GM12873 (cell line): ENCODE data around the gene BRD1.

ENCODE experiments used
- TF ChIP-seq, protein P1 (sequence below): IDR thresholded peaks from 2 replicates; pipeline ENCODE4 v1.5.1; 2012; ENCODE audit warnings: low read depth, mild to moderate bottlenecking, moderate library complexity, low read length, control low read depth; ENCODE audit not compliant: insufficient read depth; ENCODE audit errors: missing control alignments

The BRD1 gene

GRCh38 chr22:49799431-49800075, 28.1 kb downstream of the BRD1 start:
- TF ChIP-seq, protein P1, sequence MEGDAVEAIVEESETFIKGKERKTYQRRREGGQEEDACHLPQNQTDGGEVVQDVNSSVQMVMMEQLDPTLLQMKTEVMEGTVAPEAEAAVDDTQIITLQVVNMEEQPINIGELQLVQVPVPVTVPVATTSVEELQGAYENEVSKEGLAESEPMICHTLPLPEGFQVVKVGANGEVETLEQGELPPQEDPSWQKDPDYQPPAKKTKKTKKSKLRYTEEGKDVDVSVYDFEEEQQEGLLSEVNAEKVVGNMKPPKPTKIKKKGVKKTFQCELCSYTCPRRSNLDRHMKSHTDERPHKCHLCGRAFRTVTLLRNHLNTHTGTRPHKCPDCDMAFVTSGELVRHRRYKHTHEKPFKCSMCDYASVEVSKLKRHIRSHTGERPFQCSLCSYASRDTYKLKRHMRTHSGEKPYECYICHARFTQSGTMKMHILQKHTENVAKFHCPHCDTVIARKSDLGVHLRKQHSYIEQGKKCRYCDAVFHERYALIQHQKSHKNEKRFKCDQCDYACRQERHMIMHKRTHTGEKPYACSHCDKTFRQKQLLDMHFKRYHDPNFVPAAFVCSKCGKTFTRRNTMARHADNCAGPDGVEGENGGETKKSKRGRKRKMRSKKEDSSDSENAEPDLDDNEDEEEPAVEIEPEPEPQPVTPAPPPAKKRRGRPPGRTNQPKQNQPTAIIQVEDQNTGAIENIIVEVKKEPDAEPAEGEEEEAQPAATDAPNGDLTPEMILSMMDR, result no peak

DNA sequence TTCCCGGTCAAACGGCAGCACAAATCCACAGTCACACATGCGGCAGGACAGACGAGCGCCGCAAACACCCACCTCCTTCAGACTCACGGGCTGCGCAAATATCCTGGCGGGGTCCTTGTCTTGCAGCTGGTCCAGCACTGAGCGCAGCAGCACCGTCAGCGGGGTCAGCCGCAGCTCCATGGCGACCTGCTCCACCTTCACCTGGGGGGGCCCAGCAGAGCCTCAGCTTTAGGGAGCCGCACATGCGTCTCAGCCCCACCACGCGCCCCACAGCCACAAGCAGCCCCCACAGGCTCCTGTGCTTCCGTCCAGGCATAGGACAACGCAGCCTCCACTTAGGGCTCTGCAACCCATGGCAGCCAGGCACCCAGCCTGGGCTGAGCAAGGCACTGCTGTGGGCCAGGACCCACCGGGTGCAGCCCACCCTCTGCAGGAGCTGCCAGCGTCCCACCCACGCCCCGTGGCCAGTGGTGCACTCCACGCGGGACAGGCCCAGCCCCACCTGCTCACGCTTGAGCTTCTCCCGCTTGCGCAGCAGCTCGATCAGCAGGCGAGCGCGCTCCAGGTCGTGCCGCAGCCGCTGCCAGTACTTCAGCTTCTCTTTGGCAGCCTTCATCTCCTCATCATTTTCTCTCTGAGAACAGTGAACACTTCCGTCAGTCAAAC, 29.1 kb downstream of the BRD1 start:
- TF ChIP-seq, protein P1, result no peak

DNA sequence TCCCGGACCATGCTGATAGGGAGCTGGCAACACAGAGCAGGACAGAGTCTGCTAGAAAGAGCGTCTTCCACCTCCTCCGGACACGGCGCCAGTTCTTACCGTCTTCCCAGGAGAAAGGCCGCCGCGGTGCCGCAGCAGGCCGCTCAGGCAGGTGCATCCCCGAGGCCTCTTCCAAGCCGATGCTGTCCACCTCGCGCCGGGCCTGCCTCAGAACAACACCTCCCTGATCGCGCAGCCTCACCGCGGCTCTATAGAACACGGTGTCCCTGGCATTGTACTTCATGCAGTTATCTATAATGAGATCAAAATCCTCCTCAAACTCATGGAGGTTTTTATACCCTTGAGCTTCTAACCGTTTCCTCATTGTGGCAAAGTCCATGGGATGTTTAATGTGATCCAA, 30.0 kb downstream of the BRD1 start:
- TF ChIP-seq, protein P1, result no peak

DNA sequence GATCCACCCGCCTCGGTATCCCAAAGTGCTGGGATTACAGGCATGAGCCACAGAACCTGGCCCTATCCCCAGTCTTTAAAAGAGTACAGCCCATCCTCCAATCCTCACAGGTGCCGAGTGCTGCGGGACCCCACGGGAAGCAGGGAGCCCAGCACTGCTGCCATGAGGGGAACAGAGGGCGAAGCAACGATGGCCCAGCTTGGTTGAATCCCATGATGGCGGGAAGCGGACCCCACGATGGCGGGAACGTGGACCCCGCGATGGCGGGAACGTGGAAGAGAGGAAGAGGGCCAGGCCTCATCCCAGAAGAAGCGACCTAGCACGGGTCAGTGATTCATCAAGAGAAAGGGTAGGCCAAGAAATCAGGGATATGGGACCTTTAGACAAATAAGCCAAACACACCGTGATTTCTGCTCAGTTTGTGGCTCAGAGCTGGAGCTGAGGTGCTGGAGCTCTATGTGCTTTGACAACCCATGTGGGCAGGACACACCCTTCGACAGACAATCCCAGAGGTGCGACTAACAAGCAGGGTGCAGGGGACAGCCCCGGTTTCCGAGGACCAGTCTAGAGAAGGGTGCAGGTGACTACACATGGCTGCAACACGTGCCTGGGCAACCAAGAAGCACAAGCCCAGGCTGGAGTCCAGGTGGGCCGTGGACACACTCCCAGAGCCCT, 30.9 kb downstream of the BRD1 start:
- TF ChIP-seq, protein P1, result no peak

DNA sequence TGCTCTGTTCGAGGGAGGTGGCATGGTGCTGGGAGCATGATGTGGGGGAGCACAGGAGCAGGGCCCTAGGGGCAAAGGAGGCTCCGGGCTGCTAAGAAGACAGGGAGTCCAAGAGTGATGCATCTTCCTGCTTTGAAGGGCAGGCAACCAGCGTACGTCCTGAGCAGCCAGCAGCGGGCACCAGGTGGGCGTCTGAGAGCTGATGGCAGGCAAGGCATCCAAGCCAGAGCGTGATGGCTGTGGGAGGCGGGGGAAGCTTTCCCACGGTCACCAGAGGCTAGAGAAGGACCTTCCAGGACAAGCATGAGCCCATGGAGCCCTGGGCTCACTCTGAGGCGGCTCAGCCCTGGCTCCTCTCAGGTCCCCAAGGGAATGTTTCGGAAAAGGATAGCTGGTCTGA, 32.2 kb downstream of the BRD1 start:
- TF ChIP-seq, protein P1, result no peak

- TF ChIP-seq, protein P1, result no peak
Observed at GRCh38 chr22:49793871-49794270, 33.8 kb downstream of the BRD1 start.

- TF ChIP-seq, protein P1, result no peak
Observed at GRCh38 chr22:49793296-49793695, 34.4 kb downstream of the BRD1 start.
